Astrocyte of the spinal cord (primary cell): Measurements from ENCODE around the gene CNPPD1.

ENCODE experiments used
- DNase-seq: peaks from one replicate; pipeline ENCODE4 v3.0.0; 2011; ENCODE audit warnings: low read depth, low spot score
- H3K4me3 ChIP-seq: 2 replicates; pipeline ENCODE4 v1.5.1; 2011; ENCODE audit warnings: low read depth, mild to moderate bottlenecking, low read length, moderate library complexity
- CTCF ChIP-seq: IDR thresholded peaks from 2 replicates; pipeline ENCODE4 v1.5.1; 2012; ENCODE audit warnings: low read depth, mild to moderate bottlenecking, low read length, inconsistent platforms
- in situ Hi-C: cut with HindIII; loops from 2 replicates; pipeline ENCODE4 v1.10.0; 2017; ENCODE audit warnings: low sequenced_read_pairs

CNPPD1 gene

GRCh38 chr2:219219784-219220532, 43.2 kb upstream of the CNPPD1 start:
- TF ChIP-seq CTCF = no peak
- H3K4me3 ChIP-seq = no peak overlapping the region
- DNase-seq = no peak
- in situ Hi-C loops = no loop called here

- peak within 1 kb of the TSS; percentile 48 for H3K4me3 ChIP-seq
- TF ChIP-seq CTCF = no peak
- in situ Hi-C loops = no loop called here
- peak; percentile 94 for DNase-seq
Observed at GRCh38 chr2:219218732-219219701, 42.3 kb upstream of the CNPPD1 start, which contains the start of gene ABCB6. Gene ABCB6, minus strand, starts transcription at chr2:219218958. Its CDS starts 285 bp downstream, at chr2:219218673.

GRCh38 chr2:219218217-219218731, 41.5 kb upstream of the CNPPD1 start:
- peak overlapping the region; percentile 48 for H3K4me3 ChIP-seq
- no peak for TF ChIP-seq CTCF
- in situ Hi-C loops = no loop called here
- DNase-seq = peak; percentile 80

GRCh38 chr2:219216535-219216915, 39.8 kb upstream of the CNPPD1 start:
- in situ Hi-C loops = no loop called here
- DNase-seq = no peak
- H3K4me3 ChIP-seq = no peak overlapping the region
- no peak for TF ChIP-seq CTCF

GRCh38 chr2:219215871-219216534, 39.3 kb upstream of the CNPPD1 start:
- no peak for DNase-seq
- no peak overlapping the region for H3K4me3 ChIP-seq
- no peak for TF ChIP-seq CTCF
- in situ Hi-C loops = no loop called here

- in situ Hi-C loops = no loop called here
- TF ChIP-seq CTCF = no peak
- no peak for DNase-seq
- no peak overlapping the region for H3K4me3 ChIP-seq
Observed at GRCh38 chr2:219214786-219215185, 38.1 kb upstream of the CNPPD1 start.
